Measurements from ENCODE around the gene NDUFS2. TPM values are rescaled to one million over a fixed set of nuclear protein-coding genes. Genes with fewer than 3 reads are reported as not detected.

NDUFS2 gene
- total and polyA plus RNA-seq, 10 of the 15 experiments (the other 5 are each of a cell fraction or from before 2014, with no cell fraction given), result 66.5 to 215 (median 148) TPM

- TF ChIP-seq ZNF274 (IDR thresholded peaks at IDR 0.05; ENCODE audit: insufficient read depth, insufficient read length) (no peak), SUZ12 (IDR thresholded peaks at IDR 0.05; ENCODE audit: unreplicated experiment) (no peak), SIX5 (IDR thresholded peaks at IDR 0.05; ENCODE audit: low read depth, low read length, severe bottlenecking) (no peak)
Measured at GRCh38 chr1:161162052-161162451, 40.1 kb upstream of the NDUFS2 start (continued).

- ChIA-PET POLR2A (interaction anchor here (0.6 kb wide), 1 partner anchor 128 kb away, joined by 4 read pairs; no protein-coding TSS in a partner anchor), RAD21 (ENCODE audit: unreplicated experiment) (interaction anchor here (1.1 kb wide), 1 partner anchor 220 kb away, joined by 3 read pairs; no protein-coding TSS in a partner anchor), CTCF (interaction anchor here (0.8 to 1.3 kb wide), 2 partner anchors 18 to 63 kb away, joined by 3 to 7 read pairs; partner anchors contain the start of gene TOMM40L), SMC1A (ENCODE audit: uncharacterized antibody, unreplicated experiment) (interaction anchor here (0.9 kb wide), 1 partner anchor 12 kb away, joined by 3 read pairs; no protein-coding TSS in a partner anchor)
- no peak for FAIRE-seq
- TF ChIP-seq BRCA1 (IDR thresholded peaks at IDR 0.05; ENCODE audit: low read depth, low read length) (no peak), FOS (IDR thresholded peaks at IDR 0.05; ENCODE audit: borderline replicate concordance, extremely low read depth, insufficient read length) (no peak), ZNF207 (IDR thresholded peaks at IDR 0.05; ENCODE audit: borderline replicate concordance) (no peak), MTA2 (IDR thresholded peaks at IDR 0.05; ENCODE audit: low read depth) (no peak), RB1 (IDR thresholded peaks at IDR 0.05; ENCODE audit: borderline replicate concordance) (no peak), IKZF1 (conservative IDR thresholded peaks at IDR 0.05) (no peak)
- TF ChIP-seq, protein P1, sequence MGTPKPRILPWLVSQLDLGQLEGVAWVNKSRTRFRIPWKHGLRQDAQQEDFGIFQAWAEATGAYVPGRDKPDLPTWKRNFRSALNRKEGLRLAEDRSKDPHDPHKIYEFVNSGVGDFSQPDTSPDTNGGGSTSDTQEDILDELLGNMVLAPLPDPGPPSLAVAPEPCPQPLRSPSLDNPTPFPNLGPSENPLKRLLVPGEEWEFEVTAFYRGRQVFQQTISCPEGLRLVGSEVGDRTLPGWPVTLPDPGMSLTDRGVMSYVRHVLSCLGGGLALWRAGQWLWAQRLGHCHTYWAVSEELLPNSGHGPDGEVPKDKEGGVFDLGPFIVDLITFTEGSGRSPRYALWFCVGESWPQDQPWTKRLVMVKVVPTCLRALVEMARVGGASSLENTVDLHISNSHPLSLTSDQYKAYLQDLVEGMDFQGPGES (IDR thresholded peaks at IDR 0.05), result no peak
- Histone ChIP-seq H3K27me3 (replicated peaks in 1 of 2; ENCODE audit: control insufficient read depth in 2 of 2, insufficient read depth in 2 of 2, low read length in 1 of 2) (no peaks in the 10 kb centered on the region), H2AFZ (ENCODE audit: control insufficient read depth, low read depth, low read length) (no peak overlapping the region), H3K36me3 (ENCODE audit: control insufficient read depth in 2 of 2, insufficient read depth in 2 of 2, low read length in 1 of 2) (peaks cover 0 to 12% of the 10 kb centered on the region in 2 experiments; a peak in 3 of 4 replicates), H3K4me3 (no peak overlapping the region), H3K9ac (ENCODE audit: control insufficient read depth, insufficient read depth, low read length) (no peak overlapping the region), H3K27ac (ENCODE audit: control insufficient read depth, insufficient read depth) (no peak overlapping the region), H3K4me2 (ENCODE audit: control insufficient read depth, insufficient read depth) (no peak overlapping the region), H3K4me1 (ENCODE audit: control insufficient read depth, insufficient read depth, low read length) (peaks cover 18% of the 10 kb centered on the region), H3K9me3 (replicated peaks; ENCODE audit: control insufficient read depth, insufficient read depth, low read length) (no peaks in the 10 kb centered on the region), H4K20me1 (ENCODE audit: control insufficient read depth, insufficient read depth) (no peaks in the 10 kb centered on the region), H3K79me2 (ENCODE audit: control insufficient read depth, insufficient read depth, low read length) (peaks cover 8% of the 10 kb centered on the region)
- no peak for DNase-seq (ENCODE audit: low read depth, low spot score)
- BruUV-seq (replicated peaks), result no TSS peak
- WGBS (ENCODE audit: insufficient coverage, insufficient replicate concordance, low lambda C conversion rate, missing lambda C conversion rate), result 96% methylated on average over 10 of the region's 10 CpGs
- intact Hi-C loops (cut with micrococcal nuclease; ENCODE audit: unreplicated experiment), result no loop called here
- in situ Hi-C loops (cut with MboI), result no loop called here
- no peak for ATAC-seq
Measured at GRCh38 chr1:161162806-161163205, 39.4 kb upstream of the NDUFS2 start.
